ENCODE measurements around the gene NPAT. TPM values are rescaled to one million over a fixed set of nuclear protein-coding genes. Genes with fewer than 3 reads are reported as not detected.

The NPAT gene
- total RNA-seq, 1 experiment from 2014 or later: 18.6 TPM

DNA sequence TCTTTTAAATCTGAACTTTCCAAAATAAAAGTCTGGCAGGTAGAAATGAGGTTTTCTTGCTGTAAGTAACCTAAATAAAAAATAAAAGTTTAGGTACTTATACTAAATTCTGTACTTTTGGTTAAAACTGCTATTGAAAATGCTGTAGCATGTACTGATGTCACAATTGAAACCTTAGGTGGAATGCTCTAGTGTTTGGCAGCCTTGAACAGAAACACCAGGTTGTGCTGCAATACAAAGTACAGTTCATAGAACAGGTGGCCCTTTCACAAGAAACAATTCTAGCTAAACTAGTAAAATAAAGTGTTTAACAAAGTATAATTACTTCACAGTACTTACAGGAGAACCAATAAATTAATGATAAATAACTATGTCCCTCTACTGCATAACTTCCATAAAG lies 25.1 kb downstream of the NPAT start:
- H3F3A ChIP-seq (ENCODE audit: insufficient read depth, low read depth): peaks cover 19% of the 10 kb centered on the region; the same call in 1 of the 2 replicates
- no peaks in the 10 kb centered on the region for H3K9me3 ChIP-seq (ENCODE audit: insufficient read depth, low read depth)
- no peak overlapping the region for H3K27ac ChIP-seq
- H3K4me3 ChIP-seq: no peak overlapping the region
- peaks cover 46% of the 10 kb centered on the region for H3K36me3 ChIP-seq (ENCODE audit: low read depth)
- H3K4me2 ChIP-seq: no peak overlapping the region
- POLR2A ChIA-PET (ENCODE audit: unreplicated experiment): no interaction called here
- no peaks in the 10 kb centered on the region for H3K9me2 ChIP-seq (ENCODE audit: insufficient read depth)
- TF ChIP-seq, protein P1, sequence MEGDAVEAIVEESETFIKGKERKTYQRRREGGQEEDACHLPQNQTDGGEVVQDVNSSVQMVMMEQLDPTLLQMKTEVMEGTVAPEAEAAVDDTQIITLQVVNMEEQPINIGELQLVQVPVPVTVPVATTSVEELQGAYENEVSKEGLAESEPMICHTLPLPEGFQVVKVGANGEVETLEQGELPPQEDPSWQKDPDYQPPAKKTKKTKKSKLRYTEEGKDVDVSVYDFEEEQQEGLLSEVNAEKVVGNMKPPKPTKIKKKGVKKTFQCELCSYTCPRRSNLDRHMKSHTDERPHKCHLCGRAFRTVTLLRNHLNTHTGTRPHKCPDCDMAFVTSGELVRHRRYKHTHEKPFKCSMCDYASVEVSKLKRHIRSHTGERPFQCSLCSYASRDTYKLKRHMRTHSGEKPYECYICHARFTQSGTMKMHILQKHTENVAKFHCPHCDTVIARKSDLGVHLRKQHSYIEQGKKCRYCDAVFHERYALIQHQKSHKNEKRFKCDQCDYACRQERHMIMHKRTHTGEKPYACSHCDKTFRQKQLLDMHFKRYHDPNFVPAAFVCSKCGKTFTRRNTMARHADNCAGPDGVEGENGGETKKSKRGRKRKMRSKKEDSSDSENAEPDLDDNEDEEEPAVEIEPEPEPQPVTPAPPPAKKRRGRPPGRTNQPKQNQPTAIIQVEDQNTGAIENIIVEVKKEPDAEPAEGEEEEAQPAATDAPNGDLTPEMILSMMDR (conservative IDR thresholded peaks at IDR 0.05): no peak
- TF ChIP-seq EZH2 (IDR thresholded peaks at IDR 0.05; ENCODE audit: low read depth): no peak
- H2AFZ ChIP-seq: no peak overlapping the region
- intact Hi-C loops (cut with micrococcal nuclease; ENCODE audit: unreplicated experiment): no loop called here
- no peaks in the 10 kb centered on the region for H4K20me1 ChIP-seq (ENCODE audit: insufficient read depth)
- BruUV-seq (replicated peaks): no TSS peak
- no peaks in the 10 kb centered on the region for H3K27me3 ChIP-seq (ENCODE audit: insufficient read depth, low read depth)
- no peak for DNase-seq
- H3K79me2 ChIP-seq (ENCODE audit: low read depth): peaks cover 35% of the 10 kb centered on the region
- CTCF ChIA-PET: no interaction called here
- H3K4me1 ChIP-seq (replicated peaks; ENCODE audit: insufficient read depth): peaks cover 21% of the 10 kb centered on the region

DNA sequence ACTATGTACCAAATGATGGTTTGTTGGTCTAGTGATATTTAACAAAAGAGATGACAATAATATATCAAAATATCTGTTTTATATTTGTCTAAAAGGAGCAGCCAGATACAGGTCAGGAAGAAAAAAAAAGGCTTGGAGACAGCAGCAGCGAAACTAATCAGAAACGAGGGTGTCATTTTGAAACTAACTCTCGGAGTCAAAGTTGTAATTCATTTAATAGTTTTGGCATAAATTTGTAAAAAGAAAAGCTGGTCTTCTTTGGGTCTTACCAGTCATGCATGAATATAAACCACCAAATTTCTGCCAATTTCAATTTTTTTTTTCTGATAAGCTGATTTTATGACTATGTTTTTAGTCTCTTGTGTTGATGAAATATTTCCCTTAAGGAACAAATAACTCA lies 25.5 kb downstream of the NPAT start:
- intact Hi-C loops (cut with micrococcal nuclease; ENCODE audit: unreplicated experiment): no loop called here
- ChIA-PET CTCF (no interaction called here), POLR2A (ENCODE audit: unreplicated experiment) (no interaction called here)
- Histone ChIP-seq H3K4me3 (no peak overlapping the region), H3K79me2 (ENCODE audit: low read depth) (peaks cover 35% of the 10 kb centered on the region), H3K4me2 (no peak overlapping the region), H3F3A (ENCODE audit: insufficient read depth, low read depth) (peaks cover 19% of the 10 kb centered on the region; the same call in 1 of the 2 replicates), H3K36me3 (ENCODE audit: low read depth) (peaks cover 50% of the 10 kb centered on the region), H3K9me2 (ENCODE audit: insufficient read depth) (no peaks in the 10 kb centered on the region), H3K4me1 (replicated peaks; ENCODE audit: insufficient read depth) (peaks cover 21% of the 10 kb centered on the region), H4K20me1 (ENCODE audit: insufficient read depth) (no peaks in the 10 kb centered on the region), H3K27ac (no peak overlapping the region), H2AFZ (no peak overlapping the region), H3K9me3 (ENCODE audit: insufficient read depth, low read depth) (no peaks in the 10 kb centered on the region), H3K27me3 (ENCODE audit: insufficient read depth, low read depth) (no peaks in the 10 kb centered on the region)
- TF ChIP-seq, protein P1 (conservative IDR thresholded peaks at IDR 0.05): no peak
- TF ChIP-seq EZH2 (IDR thresholded peaks at IDR 0.05; ENCODE audit: low read depth): no peak
- no TSS peak for BruUV-seq (replicated peaks)
- no peak for DNase-seq

DNA sequence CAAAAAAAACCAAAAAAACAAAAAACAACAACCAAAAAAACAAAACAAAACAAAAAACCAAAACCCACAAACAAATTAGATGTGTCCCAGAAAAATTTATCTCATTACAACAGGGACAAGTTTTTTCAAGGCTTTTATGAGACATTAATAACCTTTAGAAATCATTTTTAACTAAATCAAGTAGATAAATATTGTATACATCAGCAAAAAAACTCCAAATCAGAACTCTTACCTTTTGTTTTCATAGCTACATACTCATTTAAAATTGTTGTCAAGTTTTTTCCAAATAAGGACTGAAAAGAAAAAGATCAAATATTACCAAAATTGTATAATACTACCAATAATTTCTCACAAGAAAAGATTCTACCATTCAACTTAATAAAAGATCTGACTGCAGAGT lies 28.7 kb downstream of the NPAT start:
- H3K4me1 ChIP-seq (replicated peaks; ENCODE audit: insufficient read depth): no peaks in the 10 kb centered on the region
- TF ChIP-seq, protein P1 (conservative IDR thresholded peaks at IDR 0.05): no peak
- TF ChIP-seq EZH2 (IDR thresholded peaks at IDR 0.05; ENCODE audit: low read depth): no peak
- H3K79me2 ChIP-seq (ENCODE audit: low read depth): peaks cover 17% of the 10 kb centered on the region
- no peaks in the 10 kb centered on the region for H4K20me1 ChIP-seq (ENCODE audit: insufficient read depth)
- no peak overlapping the region for H3K4me3 ChIP-seq
- DNase-seq: no peak
- no peak overlapping the region for H2AFZ ChIP-seq
- no peaks in the 10 kb centered on the region for H3K9me2 ChIP-seq (ENCODE audit: insufficient read depth)
- H3K27me3 ChIP-seq (ENCODE audit: insufficient read depth, low read depth): no peaks in the 10 kb centered on the region
- H3K9me3 ChIP-seq (ENCODE audit: insufficient read depth, low read depth): no peaks in the 10 kb centered on the region
- POLR2A ChIA-PET (ENCODE audit: unreplicated experiment): no interaction called here
- intact Hi-C loops (cut with micrococcal nuclease; ENCODE audit: unreplicated experiment): no loop called here
- H3K36me3 ChIP-seq (ENCODE audit: low read depth): peaks cover 61% of the 10 kb centered on the region
- no peak overlapping the region for H3K27ac ChIP-seq
- no peak overlapping the region for H3K4me2 ChIP-seq
- CTCF ChIA-PET: no interaction called here
- no peaks in the 10 kb centered on the region for H3F3A ChIP-seq (ENCODE audit: insufficient read depth, low read depth)
- no TSS peak for BruUV-seq (replicated peaks)
